CD4-positive, alpha-beta T cell treated with Interleukin-15 for 4 hours (primary cell): ENCODE results near the gene HMGA1.

ENCODE experiments used
- DNase-seq: peaks from one replicate; pipeline ENCODE4 v3.0.0-alpha.2; 2020; ENCODE audit warnings: low spot score

HMGA1 gene

GRCh38 chr6:34236443-34237315 is at the start of gene HMGA1:
Gene HMGA1 (plus strand): TSS chr6:34236873. CDS start chr6:34240781, 3,908 bp downstream.
- DNase-seq: peak; percentile 89

- peak; percentile 45 for DNase-seq
These were observed 46.7 kb upstream of the HMGA1 start for GRCh38 chr6:34189806-34190503.

GRCh38 chr6:34190504-34191122 is 46.1 kb upstream of the HMGA1 start:
- DNase-seq: no peak

- DNase-seq: no peak
These were observed 41.9 kb upstream of the HMGA1 start for GRCh38 chr6:34194772-34195171.

- DNase-seq: no peak
These were observed 41.0 kb upstream of the HMGA1 start for GRCh38 chr6:34195726-34196115.

GRCh38 chr6:34196116-34196832 is 40.4 kb upstream of the HMGA1 start:
- peak; percentile 89 for DNase-seq

- DNase-seq: no peak
These were observed 39.9 kb upstream of the HMGA1 start for GRCh38 chr6:34196833-34197195.

- no peak for DNase-seq
These were observed 36.2 kb upstream of the HMGA1 start for GRCh38 chr6:34200340-34200971.

GRCh38 chr6:34201455-34202107 is 35.1 kb upstream of the HMGA1 start:
- no peak for DNase-seq

- DNase-seq: no peak
These were observed 34.1 kb upstream of the HMGA1 start for GRCh38 chr6:34202329-34203201.

GRCh38 chr6:34204693-34205092 is 32.0 kb upstream of the HMGA1 start:
- no peak for DNase-seq

- no peak for DNase-seq
These were observed 31.2 kb upstream of the HMGA1 start for GRCh38 chr6:34205466-34205865.

- DNase-seq: no peak
These were observed 30.8 kb upstream of the HMGA1 start for GRCh38 chr6:34205916-34206315.

- no peak for DNase-seq
These were observed 29.9 kb upstream of the HMGA1 start for GRCh38 chr6:34206726-34207125.

GRCh38 chr6:34207695-34208443 is 28.8 kb upstream of the HMGA1 start:
- DNase-seq: no peak

- DNase-seq: no peak
These were observed 22.9 kb upstream of the HMGA1 start for GRCh38 chr6:34213772-34214171.

- DNase-seq: no peak
These were observed 18.0 kb upstream of the HMGA1 start for GRCh38 chr6:34218691-34219090.

- DNase-seq: no peak
These were observed 13.2 kb upstream of the HMGA1 start for GRCh38 chr6:34223381-34223955.
